Ovary (tissue), 9 donors: Measurements from ENCODE around the gene FUT2. TPM values are rescaled to one million over a fixed set of nuclear protein-coding genes. Genes with fewer than 3 reads are reported as not detected.

Source experiments
- DNase-seq, 5 donors: peaks; one replicate each; pipeline ENCODE4 v3.0.0-alpha.2; 2019 to 2020
- H3K27ac ChIP-seq, 2 donors: fragments of 200-600 bp; one replicate each; pipeline versions ENCODE4 v1.5.1 to v1.8.0; 2019 to 2022
- H3K27me3 ChIP-seq: fragments of 200-600 bp; one replicate; pipeline ENCODE4 v1.8.0; 2022
- H3K36me3 ChIP-seq: fragments of 200-600 bp; sonication (generic); one replicate; pipeline ENCODE4 v1.5.1; 2019
- H3K4me1 ChIP-seq: one replicate; pipeline ENCODE4 v1.8.1; 2013; ENCODE audit warnings: mild to moderate bottlenecking, moderate library complexity; ENCODE audit not compliant: insufficient read depth
- H3K4me3 ChIP-seq: fragments of 200-600 bp; sonication (generic); one replicate; pipeline ENCODE4 v1.5.1; 2017
- H3K9me3 ChIP-seq, 2 donors: fragments of 200-600 bp in 1 of 2; sonication (generic) in 1 of 2; one replicate each; pipeline versions ENCODE4 v1.5.1 to v1.8.1; 2013 to 2019; ENCODE audit warnings: mild to moderate bottlenecking in 1 of 2, moderate library complexity in 1 of 2
- CTCF ChIP-seq, 3 donors: fragments of 450-650 bp in 2 of 3; fragments of 200-600 bp in 1 of 3; IDR thresholded peaks; one replicate each; pipeline versions ENCODE4 v1.5.1 to v1.8.0; 2016 to 2022; ENCODE audit warnings: antibody characterized with exemption in 3 of 3, mild to moderate bottlenecking in 1 of 3
- EP300 ChIP-seq: sonication (generic); formaldehyde crosslinking; IDR thresholded peaks from one replicate; pipeline ENCODE4 v1.6.1; 2017; ENCODE audit warnings: antibody characterized with exemption
- POLR2A ChIP-seq: fragments of 450-650 bp; IDR thresholded peaks from one replicate; pipeline ENCODE4 v1.6.1; 2017; ENCODE audit warnings: antibody characterized with exemption, mild to moderate bottlenecking, moderate library complexity
- WGBS, 3 donors: extraction: QIAGEN DNeasy Blood & Tissue Kit in 1 of 3; methylation state at CpG; one replicate each; pipeline versions ENCODE4 v1.1.5 to v1.1.7; 2013 to 2017; 5-methylcytosine and 5-hydroxymethylcytosine counted together
- intact Hi-C, 4 donors: fragments of 100-400 bp; cut with DNase I; formaldehyde crosslinking; loops; one replicate each; pipeline versions ENCODE4 v1.11.0 to v1.15.1; 2022 to 2023
- polyA plus RNA-seq, 2 donors: library from polyadenylated mRNA; stranded (reverse); fragments of 200-250 nt in 1 of 2; fragments of 350-450 nt in 1 of 2; fragmentation: Illumina TruSeq in 1 of 2; extraction: RNeasy Lipid Tissue Mini Kit (QIAGEN cat#74804) in 1 of 2; gene quantifications; one replicate each; pipeline ENCODE4 v1.2.3, GENCODE V29; 2013 to 2014
- total RNA-seq, 7 donors: library from RNA; depleted of rRNA in 2 of 7; stranded (reverse); fragments of >200 nt in 2 of 7; fragmentation: NEBNext Ultra II Directional in 3 of 7; extraction: Animal tissue kit (Norgen Biotek cat#: 25700) in 3 of 7; gene quantifications; one replicate each; pipeline versions ENCODE4 v1.1.0 to v1.2.4, GENCODE V29; 2016 to 2023
- donor health status: DM: no; HTN: no; CAD: no; lungs with moderate emphysema.
- donor health status: DM: no; HTN: no; CAD: no.
- donor health status: Bipolar disorder and iron deficiency.
- donor health status: DM: yes; HTN: yes; CAD: no.
- donor health status: DM: no; HTN: no; CAD: no.
- donor health status: DM: yes; HTN: yes; CAD: no.

FUT2 gene
- total and polyA plus RNA-seq, 9 donors = 0.10 to 2.5 (median 1.5) TPM; not detected in 2

DNA sequence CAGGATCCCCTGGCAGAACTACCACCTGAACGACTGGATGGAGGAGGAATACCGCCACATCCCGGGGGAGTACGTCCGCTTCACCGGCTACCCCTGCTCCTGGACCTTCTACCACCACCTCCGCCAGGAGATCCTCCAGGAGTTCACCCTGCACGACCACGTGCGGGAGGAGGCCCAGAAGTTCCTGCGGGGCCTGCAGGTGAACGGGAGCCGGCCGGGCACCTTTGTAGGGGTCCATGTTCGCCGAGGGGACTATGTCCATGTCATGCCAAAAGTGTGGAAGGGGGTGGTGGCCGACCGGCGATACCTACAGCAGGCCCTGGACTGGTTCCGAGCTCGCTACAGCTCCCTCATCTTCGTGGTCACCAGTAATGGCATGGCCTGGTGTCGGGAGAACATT is 7.5 kb downstream of the FUT2 start:
- no peaks in the 10 kb centered on the region for H3K4me1 ChIP-seq
- no peaks in the 10 kb centered on the region for H3K27me3 ChIP-seq
- no peaks in the 10 kb centered on the region for H3K36me3 ChIP-seq
- H3K9me3 ChIP-seq = no peaks in the 10 kb centered on the region
- intact Hi-C loops = no loop called here
- no peak for DNase-seq
- H3K27ac ChIP-seq = no peak overlapping the region
- H3K4me3 ChIP-seq = no peak overlapping the region
- 86 to 90% (median 88%) methylated on average over 23 of the region's 23 CpGs for WGBS, 3 donors
- TF ChIP-seq CTCF (IDR thresholded peaks at IDR 0.05) = no peak
- no peak for TF ChIP-seq POLR2A
- no peak for TF ChIP-seq EP300

DNA sequence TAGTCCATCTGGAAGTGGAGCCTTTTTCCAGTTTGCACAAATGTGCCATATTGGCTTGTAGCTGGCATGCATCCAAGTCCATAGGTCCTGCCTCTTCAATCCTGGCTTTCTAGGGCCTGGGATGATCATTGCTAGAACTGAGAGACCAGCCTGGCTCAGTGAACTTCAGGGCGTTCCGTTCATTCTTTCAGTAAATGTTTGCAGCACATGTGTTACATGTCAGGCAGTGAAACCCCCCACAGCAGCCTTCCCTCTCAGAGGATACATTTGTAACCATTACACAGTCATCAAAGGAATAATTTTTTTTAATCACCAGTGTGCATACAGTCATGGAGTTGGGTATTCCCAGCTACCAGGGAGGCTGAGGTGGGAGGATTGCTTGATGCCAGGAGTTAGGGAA is 9.7 kb downstream of the FUT2 start:
- no peak for DNase-seq
- TF ChIP-seq POLR2A = no peak
- no peak for TF ChIP-seq CTCF (IDR thresholded peaks at IDR 0.05)
- no peak for TF ChIP-seq EP300
- 49 to 80% (median 60%) methylated on average over 2 of the region's 2 CpGs for WGBS, 3 donors
- Histone ChIP-seq H3K27ac (no peak overlapping the region), H3K9me3 (no peaks in the 10 kb centered on the region), H3K27me3 (no peaks in the 10 kb centered on the region), H3K4me1 (no peaks in the 10 kb centered on the region), H3K4me3 (no peak overlapping the region), H3K36me3 (no peaks in the 10 kb centered on the region)
- intact Hi-C loops = no loop called here

GRCh38 chr19:48708471-48708870 is 12.7 kb downstream of the FUT2 start:
- Histone ChIP-seq H3K4me1 (peaks cover 5% of the 10 kb centered on the region), H3K9me3 (no peaks in the 10 kb centered on the region), H3K27ac (no peak overlapping the region), H3K36me3 (no peaks in the 10 kb centered on the region), H3K4me3 (no peak overlapping the region), H3K27me3 (no peaks in the 10 kb centered on the region)
- WGBS, 3 donors = 45 to 51% (median 49%) methylated on average over 10 to 11 of the region's 11 CpGs
- intact Hi-C loops = no loop called here
- no peak for DNase-seq
- TF ChIP-seq CTCF (IDR thresholded peaks at IDR 0.05) (no peak), EP300 (no peak), POLR2A (no peak)

GRCh38 chr19:48711106-48711662 is 15.4 kb downstream of the FUT2 start:
- Histone ChIP-seq H3K4me3 (no peak overlapping the region), H3K4me1 (peaks cover 14% of the 10 kb centered on the region), H3K27me3 (no peaks in the 10 kb centered on the region), H3K9me3 (no peaks in the 10 kb centered on the region), H3K27ac (no peak overlapping the region), H3K36me3 (no peaks in the 10 kb centered on the region)
- DNase-seq = no peak
- TF ChIP-seq POLR2A (no peak), CTCF (IDR thresholded peaks at IDR 0.05) (no peak), EP300 (no peak)
- 80 to 92% (median 81%) methylated on average over 4 of the region's 4 CpGs for WGBS, 3 donors
- intact Hi-C loops = loop anchor here in 2 of 4 donors (5.0 to 10.0 kb wide), 2 partner anchors 34 to 66 kb away; partner anchors contain the start of gene CA11 (in 1 of the 2)
